Epithelial cell of esophagus (primary cell): ENCODE data around the gene MAPK13.
"Not testable (repeated sequence)": the region's sequence is repeated elsewhere in the genome, so short reads cannot be mapped to it uniquely, and the experiment has no call there.

ENCODE experiments used
- DNase-seq: peaks from one replicate; pipeline ENCODE4 v3.0.0; 2010; ENCODE audit warnings: low read depth
- H3K4me3 ChIP-seq: 2 replicates; pipeline ENCODE4 v1.5.1; 2011; ENCODE audit warnings: mild to moderate bottlenecking, low read length, control low read depth
- CTCF ChIP-seq: IDR thresholded peaks from 2 replicates; pipeline ENCODE4 v1.5.1; 2011; ENCODE audit warnings: low read depth, mild to moderate bottlenecking, low read length, control low read depth, inconsistent platforms; ENCODE audit not compliant: insufficient read depth; ENCODE audit errors: missing control alignments

The MAPK13 gene

GRCh38 chr6:36129941-36130666 lies at the start of gene MAPK13:
TSS of gene MAPK13 (plus strand) at chr6:36130513. CDS start at chr6:36130583, 70 bp downstream.
- peak within 1 kb of the TSS; percentile 73 for H3K4me3 ChIP-seq
- no peak for TF ChIP-seq CTCF
- DNase-seq = peak; percentile 55

GRCh38 chr6:36082318-36082717 lies 48.0 kb upstream of the MAPK13 start:
- no peak overlapping the region for H3K4me3 ChIP-seq
- no peak for TF ChIP-seq CTCF
- DNase-seq = no peak

GRCh38 chr6:36083446-36083845 lies 46.9 kb upstream of the MAPK13 start:
- no peak for DNase-seq
- no peak for TF ChIP-seq CTCF
- H3K4me3 ChIP-seq = no peak overlapping the region

GRCh38 chr6:36088204-36088603 lies 42.1 kb upstream of the MAPK13 start:
- not testable (repeated sequence) for DNase-seq

GRCh38 chr6:36089048-36089447 lies 41.3 kb upstream of the MAPK13 start:
- no peak for DNase-seq
- TF ChIP-seq CTCF = no peak
- no peak overlapping the region for H3K4me3 ChIP-seq

More at GRCh38 chr6:36088204-36088603, 42.1 kb upstream of the MAPK13 start:
- not testable (repeated sequence) for H3K4me3 ChIP-seq

GRCh38 chr6:36094238-36094637 lies 36.1 kb upstream of the MAPK13 start:
- no peak for TF ChIP-seq CTCF
- H3K4me3 ChIP-seq = no peak overlapping the region
- DNase-seq = no peak

- peak; percentile 97 for TF ChIP-seq CTCF
- DNase-seq = peak; percentile 75
- no peak overlapping the region for H3K4me3 ChIP-seq
Observed at GRCh38 chr6:36094753-36095496, 35.4 kb upstream of the MAPK13 start.
